Tibial nerve (tissue), 4 donors: ENCODE data around the gene MYH4. TPM values are rescaled to one million over a fixed set of nuclear protein-coding genes. Genes with fewer than 3 reads are reported as not detected.

Experiments
- DNase-seq, 2 donors: peaks; one replicate each; pipeline ENCODE4 v3.0.0-alpha.2; 2019; ENCODE audit warnings: low spot score in 2 of 2
- H3K27ac ChIP-seq, 4 donors: fragments of 200-600 bp; sonication (generic) in 3 of 4; one replicate each; pipeline ENCODE4 v1.5.1; 2017 to 2019; ENCODE audit warnings: mild to moderate bottlenecking in 1 of 4
- H3K27me3 ChIP-seq, 2 donors: fragments of 200-600 bp; sonication (generic) in 1 of 2; one replicate each; pipeline versions ENCODE4 v1.5.1 to v1.6.0; 2017 to 2019
- H3K36me3 ChIP-seq, 3 donors: fragments of 200-600 bp; sonication (generic); one replicate each; pipeline ENCODE4 v1.5.1; 2018 to 2019
- H3K4me1 ChIP-seq, 4 donors: fragments of 200-600 bp; sonication (generic) in 3 of 4; one replicate each; pipeline ENCODE4 v1.5.1; 2017 to 2019
- H3K4me3 ChIP-seq, 4 donors: fragments of 200-600 bp; sonication (generic) in 3 of 4; one replicate each; pipeline ENCODE4 v1.5.1; 2017 to 2019; ENCODE audit warnings: mild to moderate bottlenecking in 1 of 4, moderate library complexity in 1 of 4
- H3K9me3 ChIP-seq, 4 donors: fragments of 200-600 bp; sonication (generic) in 3 of 4; one replicate each; pipeline ENCODE4 v1.5.1; 2017 to 2019
- EP300 ChIP-seq, 2 donors: sonication (generic); formaldehyde crosslinking; IDR thresholded peaks; one replicate each; pipeline ENCODE4 v1.6.1; 2017; ENCODE audit warnings: antibody characterized with exemption in 2 of 2, mild to moderate bottlenecking in 1 of 2
- POLR2A ChIP-seq, 2 donors: fragments of 450-650 bp; IDR thresholded peaks; one replicate each; pipeline ENCODE4 v1.6.1; 2017; ENCODE audit warnings: antibody characterized with exemption in 2 of 2, mild to moderate bottlenecking in 2 of 2, moderate library complexity in 2 of 2
- WGBS, 2 donors: methylation state at CpG; one replicate each; pipeline ENCODE4 v1.1.5; 2018; 5-methylcytosine and 5-hydroxymethylcytosine counted together
- total RNA-seq, 4 donors: library from RNA; depleted of rRNA; stranded (reverse); fragments of >200 nt; gene quantifications; one replicate each; pipeline ENCODE4 v1.1.0, GENCODE V29; 2016
- TF ChIP-seq, protein P1 (sequence below), 5 experiments: fragments of 200-600 bp in 3 of 5; fragments of 450-650 bp in 2 of 5; sonication (generic) in 3 of 5; IDR thresholded peaks; one replicate each; pipeline ENCODE4 v1.5.1; 2016 to 2019; ENCODE audit warnings: antibody characterized with exemption in 5 of 5, mild to moderate bottlenecking in 3 of 5, moderate library complexity in 2 of 5

Gene MYH4
- total RNA-seq, 4 donors from 2014 or later, result not detected

DNA sequence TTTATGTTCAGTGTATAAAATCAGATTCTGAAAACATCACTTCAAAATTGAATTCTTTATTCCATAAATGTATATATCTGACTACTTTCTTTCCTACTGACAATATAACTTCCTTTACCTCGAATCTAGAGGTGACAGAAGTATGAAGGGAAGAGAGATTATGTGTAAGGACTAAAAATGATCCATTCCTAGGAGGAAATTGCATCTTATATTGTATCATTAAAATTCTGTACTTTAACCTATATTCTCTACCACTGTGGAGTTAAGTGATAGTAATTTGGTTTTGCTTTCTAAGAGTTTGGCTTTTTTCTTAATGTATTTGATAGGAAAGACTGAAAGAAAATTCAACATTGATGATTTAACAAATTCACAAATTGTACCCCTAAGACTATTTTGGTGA lies 11.4 kb downstream of the MYH4 start:
- Histone ChIP-seq H3K4me1 (no peaks in the 10 kb centered on the region), H3K36me3 (no peaks in the 10 kb centered on the region), H3K4me3 (no peak overlapping the region), H3K27ac (no peak overlapping the region), H3K27me3 (no peaks in the 10 kb centered on the region), H3K9me3 (no peaks in the 10 kb centered on the region)
- no peak for DNase-seq
- TF ChIP-seq, protein P1, sequence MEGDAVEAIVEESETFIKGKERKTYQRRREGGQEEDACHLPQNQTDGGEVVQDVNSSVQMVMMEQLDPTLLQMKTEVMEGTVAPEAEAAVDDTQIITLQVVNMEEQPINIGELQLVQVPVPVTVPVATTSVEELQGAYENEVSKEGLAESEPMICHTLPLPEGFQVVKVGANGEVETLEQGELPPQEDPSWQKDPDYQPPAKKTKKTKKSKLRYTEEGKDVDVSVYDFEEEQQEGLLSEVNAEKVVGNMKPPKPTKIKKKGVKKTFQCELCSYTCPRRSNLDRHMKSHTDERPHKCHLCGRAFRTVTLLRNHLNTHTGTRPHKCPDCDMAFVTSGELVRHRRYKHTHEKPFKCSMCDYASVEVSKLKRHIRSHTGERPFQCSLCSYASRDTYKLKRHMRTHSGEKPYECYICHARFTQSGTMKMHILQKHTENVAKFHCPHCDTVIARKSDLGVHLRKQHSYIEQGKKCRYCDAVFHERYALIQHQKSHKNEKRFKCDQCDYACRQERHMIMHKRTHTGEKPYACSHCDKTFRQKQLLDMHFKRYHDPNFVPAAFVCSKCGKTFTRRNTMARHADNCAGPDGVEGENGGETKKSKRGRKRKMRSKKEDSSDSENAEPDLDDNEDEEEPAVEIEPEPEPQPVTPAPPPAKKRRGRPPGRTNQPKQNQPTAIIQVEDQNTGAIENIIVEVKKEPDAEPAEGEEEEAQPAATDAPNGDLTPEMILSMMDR (IDR thresholded peaks at IDR 0.05), result no peak
- no peak for TF ChIP-seq EP300 (IDR thresholded peaks at IDR 0.05)
- no peak for TF ChIP-seq POLR2A (IDR thresholded peaks at IDR 0.05)
- WGBS, 2 donors, result 35 to 40% methylated on average over 1 of the region's 1 CpG

DNA sequence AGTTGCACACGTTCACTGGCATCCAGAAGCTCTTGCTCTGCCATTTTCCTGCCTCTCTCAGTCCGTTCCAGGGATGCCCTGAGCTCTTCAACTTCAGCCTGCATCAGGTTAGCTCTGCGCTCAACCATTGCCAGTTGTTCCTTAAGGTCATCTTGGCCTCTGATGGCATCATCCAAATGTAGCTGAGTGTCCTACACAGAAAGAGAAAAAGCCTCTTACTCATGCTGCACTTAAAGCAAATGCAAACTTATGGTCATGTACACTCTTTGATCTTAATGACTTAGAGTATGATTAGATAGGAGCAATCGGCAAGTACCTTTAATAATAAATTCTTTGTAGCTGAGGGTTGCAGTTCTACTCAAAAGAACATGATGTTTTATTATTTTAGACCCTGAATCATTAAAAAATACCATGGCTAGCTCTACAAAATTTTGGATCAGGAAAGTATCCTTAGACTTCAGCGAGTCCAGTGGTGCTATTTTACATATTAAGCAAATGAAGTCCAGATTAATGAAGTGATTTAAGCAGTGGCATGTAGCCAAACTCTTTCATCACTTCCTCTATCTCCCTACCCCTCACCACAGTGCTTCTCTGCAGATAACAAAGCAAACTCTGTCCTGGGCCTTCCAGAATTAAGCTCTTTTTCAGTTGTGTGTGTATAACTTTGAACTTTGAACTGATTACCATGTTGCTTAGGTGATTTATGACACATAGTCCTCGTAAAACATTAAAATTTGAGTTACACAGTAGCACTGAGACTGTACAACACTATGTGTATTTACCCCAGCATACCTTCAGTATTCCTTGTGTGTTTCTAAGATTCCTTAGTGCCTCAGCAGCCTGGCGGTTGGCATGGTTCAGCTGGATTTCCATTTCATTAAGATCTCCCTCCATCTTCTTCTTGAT lies 22.1 kb downstream of the MYH4 start:
- Histone ChIP-seq H3K4me1 (no peaks in the 10 kb centered on the region), H3K36me3 (no peaks in the 10 kb centered on the region), H3K4me3 (no peak overlapping the region), H3K27me3 (no peaks in the 10 kb centered on the region), H3K27ac (no peak overlapping the region), H3K9me3 (no peaks in the 10 kb centered on the region)
- 65 to 70% methylated on average over 7 of the region's 7 CpGs for WGBS, 2 donors
- TF ChIP-seq POLR2A (IDR thresholded peaks at IDR 0.05) (no peak), EP300 (IDR thresholded peaks at IDR 0.05) (no peak)
- TF ChIP-seq, protein P1 (IDR thresholded peaks at IDR 0.05), result no peak
- no peak for DNase-seq

DNA sequence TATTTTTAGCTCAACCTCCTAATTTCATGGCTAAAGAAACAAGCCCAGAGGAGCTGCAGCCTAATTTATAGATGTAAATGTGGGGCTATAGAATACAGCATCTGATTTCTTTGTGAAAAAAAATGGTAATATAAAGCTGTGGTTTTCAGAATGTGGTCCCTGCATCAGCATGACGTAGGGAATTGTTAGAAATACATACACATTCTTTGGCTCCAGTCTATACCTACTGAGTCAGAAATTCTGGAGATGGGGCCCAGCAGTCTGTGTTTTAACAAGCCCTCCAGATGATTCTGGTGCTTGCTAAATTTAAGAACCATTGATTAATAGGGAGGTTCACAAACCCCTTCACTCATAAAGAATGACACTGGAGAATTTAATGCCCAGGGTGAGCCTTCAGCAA lies 29.5 kb downstream of the MYH4 start:
- no peak overlapping the region for H3K27ac ChIP-seq
- H3K36me3 ChIP-seq, result no peaks in the 10 kb centered on the region
- DNase-seq, result no peak
- no peaks in the 10 kb centered on the region for H3K4me1 ChIP-seq
- 53 to 68% methylated on average over 1 of the region's 1 CpG for WGBS, 2 donors
- no peak overlapping the region for H3K4me3 ChIP-seq
- TF ChIP-seq EP300 (IDR thresholded peaks at IDR 0.05), result no peak
- TF ChIP-seq, protein P1 (IDR thresholded peaks at IDR 0.05), result no peak
- TF ChIP-seq POLR2A (IDR thresholded peaks at IDR 0.05), result no peak
- peaks cover 0 to 3% (median 0%) of the 10 kb centered on the region in 4 donors for H3K9me3 ChIP-seq
- no peaks in the 10 kb centered on the region for H3K27me3 ChIP-seq

DNA sequence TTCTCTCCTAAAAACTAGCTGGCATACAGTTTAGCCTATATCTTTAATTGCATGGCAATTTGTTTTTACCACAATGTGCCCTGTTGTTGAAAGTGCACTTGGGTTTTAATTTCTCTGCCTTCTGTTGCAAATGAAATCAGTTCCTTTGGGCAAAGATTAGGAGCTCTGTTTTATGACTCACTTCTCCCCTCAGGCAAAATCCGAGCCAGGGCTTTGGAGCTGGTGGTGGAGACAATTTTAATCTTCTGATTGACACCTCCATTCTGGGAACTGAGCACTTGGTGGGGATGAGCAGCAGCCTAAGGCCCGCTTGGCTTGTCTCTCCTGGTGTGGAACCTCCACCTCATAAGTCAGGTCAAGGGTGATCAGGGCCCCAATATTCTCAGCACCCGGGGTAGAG lies 34.3 kb downstream of the MYH4 start:
- Histone ChIP-seq H3K27me3 (no peaks in the 10 kb centered on the region), H3K9me3 (peaks cover 0 to 5% (median 2%) of the 10 kb centered on the region in 4 donors), H3K36me3 (no peaks in the 10 kb centered on the region), H3K4me1 (no peaks in the 10 kb centered on the region), H3K4me3 (no peak overlapping the region), H3K27ac (no peak overlapping the region)
- no peak for TF ChIP-seq POLR2A (IDR thresholded peaks at IDR 0.05)
- TF ChIP-seq EP300 (IDR thresholded peaks at IDR 0.05), result no peak
- TF ChIP-seq, protein P1 (IDR thresholded peaks at IDR 0.05), result no peak
- 65 to 67% methylated on average over 3 of the region's 3 CpGs for WGBS, 2 donors
- no peak for DNase-seq

DNA sequence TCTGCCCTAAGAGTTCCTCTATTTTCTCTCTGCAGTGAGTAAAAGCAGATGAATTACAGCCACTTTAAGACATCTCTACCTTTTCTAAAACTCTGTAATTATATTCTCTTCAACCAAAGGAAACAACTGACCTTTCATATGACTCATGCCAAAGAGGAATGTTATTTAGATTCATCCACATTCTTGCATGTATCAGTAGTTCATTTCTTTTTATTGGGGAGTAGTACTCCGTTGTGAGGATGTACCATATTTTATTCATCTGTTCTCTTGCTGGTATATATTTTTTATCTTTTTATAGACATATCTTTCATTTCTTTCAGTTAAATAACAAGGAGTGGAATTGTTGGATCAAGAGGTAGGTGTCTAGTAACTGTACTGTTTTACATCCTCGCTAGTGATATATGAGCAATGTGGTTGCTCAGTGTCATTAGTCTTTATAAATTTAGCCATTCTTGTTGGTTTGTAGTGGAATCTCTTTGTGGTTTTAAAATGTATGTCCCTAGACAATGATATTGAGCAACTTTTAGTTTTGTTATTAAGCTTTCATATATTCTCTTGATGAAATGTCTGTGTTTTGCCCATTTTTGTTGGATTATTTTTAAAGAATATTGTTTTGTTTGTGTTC lies 39.8 kb downstream of the MYH4 start:
- Histone ChIP-seq H3K27me3 (no peaks in the 10 kb centered on the region), H3K4me3 (no peak overlapping the region), H3K36me3 (no peaks in the 10 kb centered on the region), H3K9me3 (peaks cover 0 to 4% (median 1%) of the 10 kb centered on the region in 4 donors), H3K4me1 (no peaks in the 10 kb centered on the region), H3K27ac (no peak overlapping the region)
- no peak for DNase-seq
- no peak for TF ChIP-seq POLR2A (IDR thresholded peaks at IDR 0.05)
- no peak for TF ChIP-seq EP300 (IDR thresholded peaks at IDR 0.05)
- TF ChIP-seq, protein P1 (IDR thresholded peaks at IDR 0.05), result no peak
- 83 to 85% methylated on average over 2 of the region's 2 CpGs for WGBS, 2 donors
